ENCODE measurements around the gene CCDC85C. TPM values are rescaled to one million over a fixed set of nuclear protein-coding genes. Genes with fewer than 3 reads are reported as not detected.

Gene CCDC85C
- polyA plus RNA-seq, 1 experiment = 7.2 TPM

DNA sequence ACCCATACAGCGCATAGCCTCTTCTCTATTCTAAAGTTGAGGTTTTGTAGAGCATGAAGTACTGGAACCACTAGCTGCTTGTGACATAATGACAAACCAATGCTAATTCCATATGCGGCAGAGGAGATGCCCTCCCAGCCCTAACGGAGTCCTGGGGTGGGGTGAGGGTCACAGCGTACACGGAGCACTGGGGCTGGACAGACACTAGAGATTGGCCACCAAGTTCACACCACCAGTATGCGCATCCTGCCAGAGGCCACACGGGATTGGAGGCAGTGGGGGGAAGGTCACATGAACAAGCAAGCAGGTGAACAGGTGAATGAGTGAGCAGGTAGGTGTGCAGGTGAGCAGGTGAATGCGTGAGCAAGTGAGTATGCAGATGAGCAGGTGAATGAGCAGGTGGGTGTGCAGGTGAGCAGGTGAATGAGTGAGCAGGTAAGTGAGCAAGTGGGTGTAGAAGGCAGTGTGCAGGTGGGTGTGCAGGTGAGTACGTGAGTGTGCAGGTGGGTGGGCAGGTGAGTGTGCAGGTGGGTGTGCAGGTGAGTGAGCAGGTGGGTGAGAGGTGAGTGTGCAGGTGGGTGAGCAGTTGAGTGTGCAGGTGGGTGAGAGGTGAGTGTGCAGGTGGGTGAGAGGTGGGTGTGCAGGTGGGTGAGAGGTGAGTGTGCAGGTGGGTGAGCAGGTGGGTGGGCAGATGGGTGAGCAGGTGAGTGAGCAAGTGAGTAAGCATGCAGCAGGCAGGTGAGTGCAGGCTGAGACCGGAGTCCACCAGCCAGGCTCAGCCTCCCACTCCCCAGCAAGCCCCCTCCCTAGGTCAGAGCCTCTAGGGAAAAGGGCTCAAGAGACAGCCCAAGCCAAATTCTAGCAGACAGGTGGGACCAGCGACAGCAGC is 52.7 kb downstream of the CCDC85C start:
- H3K27ac ChIP-seq (ENCODE audit: low read depth, low read length) = no peak overlapping the region
- ChIA-PET CTCF (interaction anchor here (1.2 kb wide), 1 partner anchor 11 kb away, joined by 3 read pairs; no protein-coding TSS in a partner anchor), POLR2A (interaction anchor here (1.0 kb wide), 1 partner anchor 10 kb away, joined by 3 read pairs; no protein-coding TSS in a partner anchor)
- H3K4me3 ChIP-seq (ENCODE audit: low read depth, low read length) = no peak overlapping the region
- H3K27me3 ChIP-seq (ENCODE audit: control insufficient read depth, insufficient read depth, low read length) = no peaks in the 10 kb centered on the region
- no peak for TF ChIP-seq CTCF (IDR thresholded peaks at IDR 0.05; ENCODE audit: low read depth, low read length)
- no peaks in the 10 kb centered on the region for H3K9me3 ChIP-seq (ENCODE audit: control insufficient read depth, insufficient read depth, low read length)
- DNase-seq (ENCODE audit: low read depth, low spot score) = no peak

DNA sequence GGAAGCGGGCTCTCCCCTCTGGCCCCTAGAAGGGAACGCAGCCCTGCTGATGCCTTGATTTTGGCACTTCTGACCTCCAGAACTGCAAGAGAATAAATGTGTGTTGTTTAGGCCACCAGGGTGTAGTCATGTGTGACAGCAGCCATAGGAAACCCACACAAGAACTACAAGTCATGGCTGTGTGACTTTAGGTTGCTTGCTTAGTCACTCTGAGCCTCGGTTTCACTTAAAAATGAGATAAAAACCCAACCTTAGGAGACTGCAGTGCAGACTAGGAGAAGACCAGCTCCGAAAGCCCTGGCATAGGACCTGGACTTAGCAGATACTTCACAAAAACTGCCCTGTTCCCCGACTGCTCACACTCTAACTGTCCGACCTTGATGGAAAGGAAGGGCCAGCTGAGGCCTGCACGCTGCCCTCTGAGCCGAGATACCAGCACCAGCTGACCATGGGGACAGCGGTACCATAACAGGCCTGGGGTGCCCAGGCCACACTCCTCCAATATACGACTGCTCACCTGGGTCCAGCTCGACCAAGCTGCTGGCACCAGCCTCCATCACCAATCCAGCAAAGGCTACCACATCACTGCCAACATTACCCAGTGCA is 53.5 kb downstream of the CCDC85C start:
- TF ChIP-seq CTCF (IDR thresholded peaks at IDR 0.05; ENCODE audit: low read depth, low read length) = no peak
- H3K9me3 ChIP-seq (ENCODE audit: control insufficient read depth, insufficient read depth, low read length) = no peaks in the 10 kb centered on the region
- H3K27ac ChIP-seq (ENCODE audit: low read depth, low read length) = no peak overlapping the region
- DNase-seq (ENCODE audit: low read depth, low spot score) = no peak
- H3K27me3 ChIP-seq (ENCODE audit: control insufficient read depth, insufficient read depth, low read length) = no peaks in the 10 kb centered on the region
- H3K4me3 ChIP-seq (ENCODE audit: low read depth, low read length) = no peak overlapping the region
- CTCF ChIA-PET = interaction anchor here (1.0 to 1.2 kb wide), 2 partner anchors 12 to 33 kb away, joined by 3 read pairs; no protein-coding TSS in a partner anchor
- POLR2A ChIA-PET = interaction anchor here (1.0 kb wide), 1 partner anchor 9 kb away, joined by 3 read pairs; no protein-coding TSS in a partner anchor

DNA sequence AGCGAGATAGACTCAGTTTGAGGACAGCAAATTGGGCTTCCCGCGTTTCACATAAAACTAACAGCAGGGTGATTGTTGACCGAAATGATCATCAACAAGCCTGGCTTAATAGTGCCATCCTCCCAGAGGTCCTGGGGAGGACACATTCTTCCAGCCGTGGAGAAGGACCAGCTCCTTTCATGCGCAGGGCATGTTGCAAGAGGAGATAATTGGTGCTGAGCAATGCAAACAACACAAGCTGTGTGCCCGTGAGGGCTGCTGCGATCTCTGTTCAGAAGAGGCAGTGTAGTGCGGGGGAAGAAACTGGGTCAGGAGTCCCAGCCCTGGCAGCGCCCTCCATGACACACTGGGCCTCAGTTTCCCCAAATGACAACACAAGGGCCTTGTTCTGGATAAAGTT is 54.3 kb downstream of the CCDC85C start:
- no peak for TF ChIP-seq CTCF (IDR thresholded peaks at IDR 0.05; ENCODE audit: low read depth, low read length)
- no peaks in the 10 kb centered on the region for H3K9me3 ChIP-seq (ENCODE audit: control insufficient read depth, insufficient read depth, low read length)
- POLR2A ChIA-PET = no interaction called here
- H3K27ac ChIP-seq (ENCODE audit: low read depth, low read length) = no peak overlapping the region
- H3K4me3 ChIP-seq (ENCODE audit: low read depth, low read length) = no peak overlapping the region
- DNase-seq (ENCODE audit: low read depth, low spot score) = no peak
- H3K27me3 ChIP-seq (ENCODE audit: control insufficient read depth, insufficient read depth, low read length) = no peaks in the 10 kb centered on the region
- CTCF ChIA-PET = interaction anchor here (1.0 kb wide), 1 partner anchor 32 kb away, joined by 3 read pairs; no protein-coding TSS in a partner anchor

- ChIA-PET POLR2A (interaction anchor here (1.0 kb wide), 1 partner anchor 11 kb away, joined by 3 read pairs; no protein-coding TSS in a partner anchor), CTCF (no interaction called here)
- Histone ChIP-seq H3K9me3 (ENCODE audit: control insufficient read depth, insufficient read depth, low read length) (no peaks in the 10 kb centered on the region), H3K4me3 (ENCODE audit: low read depth, low read length) (no peak overlapping the region), H3K27me3 (ENCODE audit: control insufficient read depth, insufficient read depth, low read length) (no peaks in the 10 kb centered on the region), H3K27ac (ENCODE audit: low read depth, low read length) (no peak overlapping the region)
- TF ChIP-seq CTCF (IDR thresholded peaks at IDR 0.05; ENCODE audit: low read depth, low read length) = no peak
- DNase-seq (ENCODE audit: low read depth, low spot score) = no peak
Observed at GRCh38 chr14:99548871-99549515, 55.0 kb downstream of the CCDC85C start.

Measured in AG04450 (cell line).